HTR-8/SVneo (cell line): ENCODE data around the gene PCYT2.

Experiments used
- DNase-seq: peaks from one replicate; pipeline ENCODE4 v3.0.0; 2011; ENCODE audit warnings: low spot score, mixed read lengths; ENCODE audit not compliant: insufficient read length
- FAIRE-seq: peaks from 2 replicates; lab custom pipeline; 2011; peaks lifted over from hg19 to GRCh38; lab: Jason Lieb, UNC

Gene PCYT2

GRCh38 chr17:81903415-81903831 is 7.8 kb downstream of the PCYT2 start:
- no peak for DNase-seq
- no peak for FAIRE-seq

- DNase-seq (no peak), FAIRE-seq (no peak)
Observed at GRCh38 chr17:81902653-81903414, 8.4 kb downstream of the PCYT2 start.

- FAIRE-seq (no peak), DNase-seq (no peak)
Observed at GRCh38 chr17:81902023-81902652, 9.1 kb downstream of the PCYT2 start, which contains the start of gene NPB. Gene NPB, plus strand, starts transcription at chr17:81902238. Its CDS starts 40 bp downstream, at chr17:81902278.

DNA sequence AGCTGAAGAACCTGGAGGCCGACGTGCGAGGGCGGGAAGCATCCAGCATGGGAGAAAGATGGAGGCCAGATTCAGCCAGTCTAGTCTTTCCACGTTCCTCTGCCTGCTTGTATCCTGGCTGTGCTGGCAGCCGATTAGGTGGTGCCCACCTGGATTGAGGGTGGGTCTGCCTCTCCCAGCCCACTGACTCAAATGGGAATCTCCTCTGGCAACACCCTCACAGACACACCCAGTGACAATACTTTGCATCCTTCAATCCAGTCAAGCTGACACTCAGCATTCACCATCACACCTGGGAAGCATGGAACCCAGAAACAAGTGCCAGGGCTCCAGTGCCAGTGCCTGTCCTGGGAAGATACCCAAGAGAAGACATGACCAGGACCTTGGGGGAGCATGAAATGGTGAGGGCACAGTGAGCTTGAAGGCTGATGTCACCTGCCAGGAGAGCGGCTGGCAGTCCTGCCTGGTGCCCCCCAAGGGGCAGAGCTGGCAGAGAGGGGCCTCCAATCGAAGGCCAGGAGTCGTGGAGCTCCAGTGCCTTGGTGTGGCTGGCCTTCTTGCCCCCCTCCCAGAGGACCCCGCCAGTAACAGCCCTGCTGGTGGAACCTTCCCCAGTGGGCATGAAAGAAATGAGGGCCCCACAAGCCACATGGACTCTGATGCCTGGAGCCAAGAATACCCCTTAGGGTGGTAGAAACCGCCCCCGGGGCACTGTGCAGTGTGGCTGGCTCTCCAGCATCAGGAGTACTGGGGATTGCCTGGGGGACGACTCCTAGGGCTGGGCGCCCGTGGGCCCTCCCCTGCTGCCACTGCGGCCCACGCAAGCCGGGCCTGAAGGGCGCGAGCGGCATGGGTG is 9.8 kb downstream of the PCYT2 start:
- FAIRE-seq (no peak), DNase-seq (no peak)

DNA sequence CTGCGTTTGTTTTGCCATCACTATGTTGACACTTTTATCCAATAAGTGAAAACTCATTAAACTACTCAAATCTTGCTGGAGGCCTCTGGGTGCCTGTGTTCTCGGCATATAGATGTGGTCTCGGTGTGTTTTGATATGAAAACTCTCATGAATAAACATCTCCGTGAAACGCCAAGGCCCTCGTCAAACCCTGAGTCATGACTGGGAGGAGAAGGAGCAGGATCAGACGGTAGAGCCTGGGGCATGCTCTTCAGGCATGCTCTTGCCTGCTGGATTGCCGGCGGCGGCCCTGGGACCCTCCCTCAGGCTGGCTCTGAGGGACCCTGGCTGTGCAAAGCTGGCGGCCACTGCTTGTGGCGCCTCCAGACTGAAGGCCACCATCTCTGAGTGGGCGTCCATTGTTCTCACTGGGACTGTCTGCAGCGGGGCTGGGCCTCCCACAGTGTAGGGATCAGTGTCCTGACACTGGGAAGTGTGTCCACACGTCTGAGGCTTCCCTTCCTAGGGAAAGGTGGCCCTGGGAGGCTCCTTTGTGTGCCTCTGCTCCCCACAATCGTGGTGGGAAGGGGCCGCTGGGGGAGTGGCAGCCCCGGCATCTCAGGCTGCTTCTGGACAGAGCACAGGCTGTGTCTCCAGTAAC is 10.9 kb downstream of the PCYT2 start:
- FAIRE-seq = no peak
- no peak for DNase-seq

DNA sequence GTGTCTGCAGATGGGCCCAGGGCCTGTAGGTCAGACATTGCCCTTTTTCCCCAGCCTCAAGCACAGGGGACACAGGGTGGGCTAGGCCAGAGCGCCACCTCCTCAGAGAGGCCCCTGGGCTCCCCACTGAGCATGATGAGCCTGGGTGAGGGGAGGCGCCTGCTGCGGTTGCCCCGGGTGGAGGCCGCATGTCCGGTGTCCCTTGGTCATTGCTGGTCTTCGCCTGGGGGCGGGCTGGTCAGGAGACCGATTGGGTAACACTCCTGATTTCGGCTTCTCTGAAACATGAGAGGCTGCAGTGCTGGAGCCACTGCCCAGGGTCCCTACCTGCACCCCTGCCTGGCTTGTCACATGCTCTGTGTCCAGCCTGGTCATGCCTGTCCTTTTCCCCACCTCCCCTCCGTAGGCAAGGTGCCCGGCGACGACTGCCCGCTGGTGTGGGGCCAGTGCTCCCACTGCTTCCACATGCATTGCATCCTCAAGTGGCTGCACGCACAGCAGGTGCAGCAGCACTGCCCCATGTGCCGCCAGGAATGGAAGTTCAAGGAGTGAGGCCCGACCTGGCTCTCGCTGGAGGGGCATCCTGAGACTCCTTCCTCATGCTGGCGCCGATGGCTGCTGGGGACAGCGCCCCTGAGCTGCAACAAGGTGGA is 11.6 kb downstream of the PCYT2 start:
- DNase-seq (no peak), FAIRE-seq (no peak)

DNA sequence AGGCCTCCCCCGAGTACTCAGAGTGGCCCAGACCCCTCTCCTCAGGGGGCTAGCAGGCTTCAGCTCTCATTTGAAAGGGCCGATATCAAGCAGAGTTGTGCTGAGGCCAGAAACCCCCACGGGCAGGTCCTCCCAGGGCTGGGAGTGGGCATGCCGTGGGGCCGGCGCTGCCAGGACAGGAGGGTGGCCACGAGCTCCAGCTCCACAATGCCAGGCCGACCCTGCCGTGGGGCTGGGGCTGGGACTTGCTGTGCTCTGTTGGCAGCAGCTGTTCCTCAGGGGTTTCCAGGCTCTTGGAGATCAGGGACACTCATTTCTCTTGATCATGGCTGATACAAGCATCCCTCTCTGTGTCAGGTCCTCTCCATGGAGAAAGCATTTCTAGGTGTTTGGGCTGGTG is 12.3 kb downstream of the PCYT2 start:
- no peak for DNase-seq
- no peak for FAIRE-seq

GRCh38 chr17:81898029-81898866 is 13.0 kb downstream of the PCYT2 start:
- FAIRE-seq = peak; percentile 72
- no peak for DNase-seq

DNA sequence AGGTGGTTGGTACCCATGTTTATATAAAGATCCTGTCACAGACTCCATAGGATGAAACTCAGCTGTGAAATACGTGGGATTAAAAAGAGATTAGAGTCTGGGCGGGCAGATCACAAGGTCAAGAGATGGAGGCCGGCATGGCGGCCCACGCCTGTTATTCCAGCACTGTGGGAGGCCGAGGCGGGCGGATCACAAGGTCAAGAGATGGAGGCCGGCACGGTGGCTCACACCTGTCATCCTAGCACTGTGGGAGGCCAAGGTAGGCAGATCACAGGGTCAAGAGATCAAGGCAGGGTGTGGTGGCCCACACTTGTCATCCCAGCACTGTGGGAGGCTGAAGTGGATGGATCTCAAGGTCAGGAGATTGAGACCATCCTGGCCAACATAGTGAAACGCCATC is 15.8 kb downstream of the PCYT2 start:
- DNase-seq = no peak
- no peak for FAIRE-seq

- FAIRE-seq (no peak), DNase-seq (no peak)
Observed at GRCh38 chr17:81891303-81891552, 20.0 kb downstream of the PCYT2 start.

- FAIRE-seq (no peak), DNase-seq (no peak)
Observed at GRCh38 chr17:81890447-81891302, 20.5 kb downstream of the PCYT2 start.

GRCh38 chr17:81889602-81890001 is 21.6 kb downstream of the PCYT2 start:
- DNase-seq = no peak
- FAIRE-seq = no peak

GRCh38 chr17:81888988-81889595 is 22.1 kb downstream of the PCYT2 start:
- DNase-seq (no peak), FAIRE-seq (no peak)

- DNase-seq = no peak
- FAIRE-seq = no peak
Observed at GRCh38 chr17:81888105-81888987, 22.9 kb downstream of the PCYT2 start.

GRCh38 chr17:81885869-81886548 is 25.2 kb downstream of the PCYT2 start:
- FAIRE-seq = no peak
- DNase-seq = no peak

- FAIRE-seq (no peak), DNase-seq (no peak)
Observed at GRCh38 chr17:81885454-81885853, 25.7 kb downstream of the PCYT2 start.

- DNase-seq (no peak), FAIRE-seq (no peak)
Observed at GRCh38 chr17:81884968-81885367, 26.2 kb downstream of the PCYT2 start.
